Psoas muscle (tissue), 8 donors: Measurements from ENCODE around the gene ZNF418. TPM values are rescaled to one million over a fixed set of nuclear protein-coding genes. Genes with fewer than 3 reads are reported as not detected.

Experiments used
- ATAC-seq, 4 donors: fragments of 200-7000 bp; cut with Tn5 transposase; one replicate each; pipeline ENCODE4 v1.9.1; 2020; ENCODE audit warnings: moderate library complexity in 3 of 4, mild to moderate bottlenecking in 2 of 4
- DNase-seq, 2 donors: peaks; one replicate each; pipeline ENCODE4 v3.0.0-alpha.2; 2020
- H3K27ac ChIP-seq: fragments of 200-600 bp; one replicate; pipeline ENCODE4 v1.8.0; 2022
- H3K27me3 ChIP-seq, 3 donors: fragments of 200-600 bp in 1 of 3; one replicate each; pipeline versions ENCODE4 v1.6.1 to v1.8.0; 2013 to 2022; ENCODE audit warnings: low read length in 2 of 3, mild to moderate bottlenecking in 2 of 3, moderate library complexity in 1 of 3; ENCODE audit not compliant: insufficient read depth in 3 of 3
- H3K36me3 ChIP-seq, 2 donors: fragments of 200-600 bp in 1 of 2; one replicate each; pipeline versions ENCODE4 v1.6.1 to v1.8.0; 2013 to 2022; ENCODE audit warnings: low read depth in 1 of 2, mild to moderate bottlenecking in 1 of 2, moderate library complexity in 1 of 2; ENCODE audit not compliant: insufficient read depth in 1 of 2
- H3K4me1 ChIP-seq: fragments of 200-600 bp; one replicate; pipeline ENCODE4 v1.8.0; 2022
- H3K4me3 ChIP-seq: fragments of 200-600 bp; one replicate; pipeline ENCODE4 v1.8.0; 2022; ENCODE audit warnings: mild to moderate bottlenecking
- H3K9me3 ChIP-seq: fragments of 200-600 bp; one replicate; pipeline ENCODE4 v1.8.0; 2022
- CTCF ChIP-seq: fragments of 200-600 bp; IDR thresholded peaks from one replicate; pipeline ENCODE4 v1.8.0; 2022; ENCODE audit warnings: antibody characterized with exemption
- WGBS, 3 donors: extraction: QIAGEN DNeasy Blood & Tissue Kit; methylation state at CpG; one replicate each; pipeline versions ENCODE4 v1.1.6 to v1.1.7; 2013; 5-methylcytosine and 5-hydroxymethylcytosine counted together
- intact Hi-C, 2 donors: fragments of 100-400 bp; cut with DNase I; formaldehyde crosslinking; loops; one replicate each; pipeline versions ENCODE4 v1.11.0 to v1.14.2; 2022
- polyA plus RNA-seq, 3 donors: library from polyadenylated mRNA; stranded (reverse); fragments of 200-250 nt; gene quantifications; one replicate each; pipeline ENCODE4 v1.2.3, GENCODE V29; 2013
- total RNA-seq, 4 donors: library from RNA; stranded (reverse); fragmentation: NEBNext Ultra II Directional in 2 of 4; extraction: Animal tissue kit (Norgen Biotek cat#: 25700) in 2 of 4; gene quantifications; one replicate each; pipeline versions ENCODE4 v1.2.1 to v1.2.4, GENCODE V29; 2021 to 2023
- donor health status: healthy with polysubstance abuse.
- donor health status: DM: no; HTN: no; CAD: no; lungs with moderate emphysema.
- donor health status: Bipolar disorder and iron deficiency.
- donor health status: healthy.
- donor health status: DM: yes; HTN: yes; CAD: no.
- donor health status: DM: no; HTN: no; CAD: no.
- donor health status: DM: no; HTN: no; CAD: no.
- donor health status: DM: yes; HTN: yes; CAD: no.

The ZNF418 gene
- total and polyA plus RNA-seq, 7 donors = 0.68 to 6.1 (median 2.7) TPM

GRCh38 chr19:57947419-57948134, 12.4 kb upstream of the ZNF418 start, which contains the start of gene ZNF256:
ZNF256 (minus strand) TSS chr19:57947706; CDS start chr19:57947474, 232 bp downstream.
- peaks cover 62% of the 10 kb centered on the region for H3K9me3 ChIP-seq

GRCh38 chr19:57947088-57947418, 11.9 kb upstream of the ZNF418 start:
- peak in 2 of 4 donors; percentile 3 to 7 for ATAC-seq
- intact Hi-C loops = no loop called here
- Histone ChIP-seq H3K4me3 (peak overlapping the region; percentile 97), H3K4me1 (peaks cover 5% of the 10 kb centered on the region), H3K27ac (peak overlapping the region; percentile 87), H3K36me3 (peaks cover 16 to 23% of the 10 kb centered on the region in 2 donors), H3K9me3 (peaks cover 63% of the 10 kb centered on the region), H3K27me3 (no peaks in the 10 kb centered on the region)
- DNase-seq = no peak
- no peak for TF ChIP-seq CTCF
- 0 to 1% (median 0%) methylated on average over 17 to 18 of the region's 18 CpGs for WGBS, 3 donors

More at GRCh38 chr19:57947419-57948134, 12.4 kb upstream of the ZNF418 start, which contains the start of gene ZNF256:
- Histone ChIP-seq H3K27ac (peak within 1 kb of the TSS; percentile 87), H3K27me3 (no peaks in the 10 kb centered on the region), H3K4me1 (peaks cover 5% of the 10 kb centered on the region), H3K4me3 (peak within 1 kb of the TSS; percentile 97), H3K36me3 (peaks cover 11 to 18% of the 10 kb centered on the region in 2 donors)
- intact Hi-C loops = no loop called here
- WGBS, 3 donors = 5 to 7% (median 7%) methylated on average over 53 to 54 of the region's 54 CpGs
- DNase-seq (peak; percentile 95 to 97), ATAC-seq (peak; percentile 99 to 100 (median 100))
- TF ChIP-seq CTCF = peak; percentile 56

- peaks cover 5% of the 10 kb centered on the region for H3K4me1 ChIP-seq
- no peak for ATAC-seq
- DNase-seq = no peak
- WGBS, 3 donors = 59 to 67% (median 64%) methylated on average over 2 of the region's 2 CpGs
- H3K4me3 ChIP-seq = peak overlapping the region; percentile 97
- peaks cover 63% of the 10 kb centered on the region for H3K9me3 ChIP-seq
- no peaks in the 10 kb centered on the region for H3K27me3 ChIP-seq
- H3K36me3 ChIP-seq = peaks cover 23 to 31% of the 10 kb centered on the region in 2 donors
- intact Hi-C loops = no loop called here
- no peak overlapping the region for H3K27ac ChIP-seq
- no peak for TF ChIP-seq CTCF
These were observed 11.1 kb upstream of the ZNF418 start for GRCh38 chr19:57946316-57946715.

DNA sequence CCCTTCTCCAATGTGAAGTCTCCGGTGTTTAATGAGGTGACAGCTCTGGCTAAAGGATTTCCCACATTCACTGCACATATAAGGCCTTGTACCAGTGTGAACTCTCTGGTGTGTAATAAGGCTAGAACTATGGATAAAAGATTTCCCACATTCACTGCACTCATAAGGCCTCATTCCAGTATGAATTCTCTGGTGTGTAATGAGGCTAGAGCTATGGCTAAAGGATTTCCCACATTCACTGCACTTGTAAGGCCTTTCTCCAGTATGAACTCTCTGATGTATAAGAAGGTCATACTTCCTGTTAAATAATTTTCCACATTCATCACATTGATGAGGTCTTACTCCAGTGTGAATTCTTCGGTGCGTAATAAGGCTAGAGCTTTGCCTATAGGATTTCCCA, 6.4 kb upstream of the ZNF418 start:
- no peak for TF ChIP-seq CTCF
- ATAC-seq (no peak), DNase-seq (no peak)
- no peak overlapping the region for H3K4me3 ChIP-seq
- 94 to 98% (median 94%) methylated on average over 3 of the region's 3 CpGs for WGBS, 3 donors
- H3K27me3 ChIP-seq = no peaks in the 10 kb centered on the region
- peaks cover 3% of the 10 kb centered on the region for H3K4me1 ChIP-seq
- intact Hi-C loops = no loop called here
- H3K27ac ChIP-seq = no peak overlapping the region
- H3K36me3 ChIP-seq = peaks cover 27 to 42% of the 10 kb centered on the region in 2 donors
- H3K9me3 ChIP-seq = peaks cover 90% of the 10 kb centered on the region
